ENCODE data around the gene PGF. TPM values are rescaled to one million over a fixed set of nuclear protein-coding genes. Genes with fewer than 3 reads are reported as not detected.

The PGF gene
- total RNA-seq, 1 experiment from 2014 or later, result 6.4 TPM

GRCh38 chr14:74945261-74945851, 10.0 kb downstream of the PGF start:
- ATAC-seq (peak; percentile 60), DNase-seq (ENCODE audit: low read depth, low spot score) (peak; percentile 27)
- H4K20me1 ChIP-seq (ENCODE audit: insufficient read depth), result no peaks in the 10 kb centered on the region
- H2AFZ ChIP-seq (ENCODE audit: low read depth, low read length, poor library complexity, severe bottlenecking), result no peak overlapping the region
- no peak overlapping the region for H3K9ac ChIP-seq (ENCODE audit: low read length)
- H3K9me3 ChIP-seq (ENCODE audit: control insufficient read depth in 1 of 2, insufficient read depth in 1 of 2, low read depth in 1 of 2, low read length in 2 of 2), result no peaks in the 10 kb centered on the region
- H3K79me2 ChIP-seq (ENCODE audit: insufficient read depth, low read length), result no peaks in the 10 kb centered on the region
- H3K9me2 ChIP-seq (ENCODE audit: insufficient read depth), result no peaks in the 10 kb centered on the region
- H3K4me3 ChIP-seq (replicated peaks in 1 of 2; ENCODE audit: low read depth in 1 of 2, low read length in 2 of 2), result no peak overlapping the region
- TF ChIP-seq SP1 (IDR thresholded peaks at IDR 0.05; ENCODE audit: low read depth), result no peak
- TF ChIP-seq RAD21 (IDR thresholded peaks at IDR 0.05; ENCODE audit: low read depth), result peak; percentile 28
- peak; percentile 52 to 79 (median 76); a peak in 5 of 6 replicates for TF ChIP-seq CTCF (IDR thresholded peaks at IDR 0.05 in 2 of 3, conservative IDR thresholded peaks at IDR 0.05 in 1 of 3; ENCODE audit: borderline replicate concordance in 1 of 3, insufficient read depth in 1 of 3, low read depth in 2 of 3, low read length in 2 of 3)
- no TSS peak for BruUV-seq (replicated peaks)
- ChIA-PET CTCF (interaction anchor here (0.6 to 3.0 kb wide), 21 partner anchors 9 to 314 kb away, joined by 3 to 29 read pairs (median 4); partner anchors contain the start of genes ACYP1, EIF2B2, MLH3 and PGF), POLR2A (no interaction called here), RAD21 (ENCODE audit: low non-redundant PET in 1 of 2, low total read pairs in 2 of 2, uncharacterized antibody in 2 of 2, unreplicated experiment in 2 of 2) (interaction anchor here (1.2 kb wide), 2 partner anchors 22 to 143 kb away, joined by 4 to 5 read pairs; partner anchors contain the start of gene RPS6KL1 (in 1 of the 2))
- H3K36me3 ChIP-seq (ENCODE audit: control insufficient read depth in 1 of 2, insufficient read depth in 2 of 2, low read length in 2 of 2), result no peaks in the 10 kb centered on the region
- no peak overlapping the region for H3K27ac ChIP-seq (ENCODE audit: low read depth, low read length)
- no peak overlapping the region for H3K4me2 ChIP-seq (ENCODE audit: low read length)
- peaks cover 0 to 1% of the 10 kb centered on the region in 2 experiments; a peak in 2 of 4 replicates for H3K4me1 ChIP-seq (ENCODE audit: control insufficient read depth in 1 of 2, insufficient read depth in 2 of 2, low read length in 2 of 2)
- intact Hi-C loops (cut with micrococcal nuclease), result no loop called here
- H3K27me3 ChIP-seq (ENCODE audit: insufficient read depth, low read length), result no peaks in the 10 kb centered on the region

DNA sequence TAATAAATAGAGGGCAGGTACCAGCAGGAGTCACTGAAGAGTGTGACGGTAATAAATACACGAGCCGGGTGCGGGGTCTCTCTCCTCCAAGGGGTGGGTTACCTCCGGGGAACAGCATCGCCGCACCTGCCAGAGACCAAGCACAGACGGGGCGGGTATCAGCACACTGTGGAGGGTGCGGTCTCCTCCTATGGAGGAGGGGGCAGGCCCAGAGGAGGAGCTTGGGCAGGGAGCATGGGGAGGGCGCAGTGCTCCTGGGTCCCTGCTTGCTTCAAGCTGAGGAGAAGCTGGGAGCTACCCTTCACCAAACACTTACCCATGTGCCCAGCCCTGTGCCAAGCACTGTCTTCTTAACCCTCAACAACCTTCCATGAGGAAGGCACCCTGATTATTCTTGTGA, 12.8 kb downstream of the PGF start:
- peaks cover 4 to 10% of the 10 kb centered on the region in 2 experiments; a peak in 3 of 4 replicates for H3K4me1 ChIP-seq (ENCODE audit: control insufficient read depth in 1 of 2, insufficient read depth in 2 of 2, low read length in 2 of 2)
- DNase-seq (ENCODE audit: low read depth, low spot score), result no peak
- no peak overlapping the region for H3K4me3 ChIP-seq (replicated peaks in 1 of 2; ENCODE audit: low read depth in 1 of 2, low read length in 2 of 2)
- no peak overlapping the region for H3K4me2 ChIP-seq (ENCODE audit: low read length)
- BruUV-seq (replicated peaks), result no TSS peak
- H3K36me3 ChIP-seq (ENCODE audit: control insufficient read depth in 1 of 2, insufficient read depth in 2 of 2, low read length in 2 of 2), result no peaks in the 10 kb centered on the region
- CTCF ChIA-PET, result no interaction called here
- no peak overlapping the region for H3K27ac ChIP-seq (ENCODE audit: low read depth, low read length)
- no peaks in the 10 kb centered on the region for H3K9me2 ChIP-seq (ENCODE audit: insufficient read depth)
- RAD21 ChIA-PET (ENCODE audit: low non-redundant PET in 1 of 2, low total read pairs in 2 of 2, uncharacterized antibody in 2 of 2, unreplicated experiment in 2 of 2), result no interaction called here
- POLR2A ChIA-PET, result no interaction called here
- no peaks in the 10 kb centered on the region for H4K20me1 ChIP-seq (ENCODE audit: insufficient read depth)
- no peaks in the 10 kb centered on the region for H3K9me3 ChIP-seq (ENCODE audit: control insufficient read depth in 1 of 2, insufficient read depth in 1 of 2, low read depth in 1 of 2, low read length in 2 of 2)
- H3K9ac ChIP-seq (ENCODE audit: low read length), result no peak overlapping the region
- TF ChIP-seq POLR2A (IDR thresholded peaks at IDR 0.05; ENCODE audit: borderline replicate concordance, extremely low read depth, insufficient read depth, insufficient read length) (no peak), JUND (IDR thresholded peaks at IDR 0.05) (no peak), ZNF274 (IDR thresholded peaks at IDR 0.05; ENCODE audit: low read depth, low read length) (no peak), CBX3 (IDR thresholded peaks at IDR 0.05; ENCODE audit: low read depth) (no peak), SP1 (IDR thresholded peaks at IDR 0.05; ENCODE audit: low read depth) (no peak), FOSL1 (IDR thresholded peaks at IDR 0.05; ENCODE audit: low read depth) (no peak), EZH2phosphoT487 (IDR thresholded peaks at IDR 0.05; ENCODE audit: borderline replicate concordance) (no peak), POLR2AphosphoS5 (IDR thresholded peaks at IDR 0.05; ENCODE audit: low read depth, low read length) (no peak), YY1 (IDR thresholded peaks at IDR 0.05; ENCODE audit: extremely low read depth, insufficient replicate concordance, low read depth, low read length) (no peak), SRF (IDR thresholded peaks at IDR 0.05; ENCODE audit: low read depth) (no peak), REST (IDR thresholded peaks at IDR 0.05; ENCODE audit: low read depth) (no peak)
- intact Hi-C loops (cut with micrococcal nuclease), result no loop called here
- no peak for ATAC-seq
- H3K27me3 ChIP-seq (ENCODE audit: insufficient read depth, low read length), result no peaks in the 10 kb centered on the region
- H3K79me2 ChIP-seq (ENCODE audit: insufficient read depth, low read length), result no peaks in the 10 kb centered on the region
- no peak overlapping the region for H2AFZ ChIP-seq (ENCODE audit: low read depth, low read length, poor library complexity, severe bottlenecking)
